H1 (cell line): Measurements from ENCODE around the gene TNFRSF14.

Experiments
- CREB1 ChIP-seq: IDR thresholded peaks from 2 replicates; pipeline ENCODE4 v1.6.1; 2012; ENCODE audit warnings: inconsistent platforms
- EZH2 ChIP-seq: fragments of 200-600 bp; sonication (generic); IDR thresholded peaks from 2 replicates; pipeline ENCODE4 v1.7.1; 2012; ENCODE audit warnings: low read depth, mild to moderate bottlenecking, moderate library complexity, low read length, inconsistent platforms; ENCODE audit not compliant: severe bottlenecking
- FOSL1 ChIP-seq: IDR thresholded peaks from 2 replicates; pipeline ENCODE4 v1.6.1; 2011; ENCODE audit warnings: mild to moderate bottlenecking, low read depth, low read length, moderate library complexity; ENCODE audit not compliant: insufficient read depth
- JUN ChIP-seq: IDR thresholded peaks from 2 replicates; pipeline ENCODE4 v1.6.1; 2011; ENCODE audit warnings: low read depth, mild to moderate bottlenecking, improper control_type of control experiment, low read length
- NRF1 ChIP-seq: IDR thresholded peaks from 2 replicates; pipeline ENCODE4 v1.6.1; 2011; ENCODE audit warnings: mild to moderate bottlenecking, low read depth, low read length, improper control_type of control experiment
- PHF8 ChIP-seq: fragments of 200-600 bp; sonication (generic); conservative IDR thresholded peaks from 2 replicates; pipeline ENCODE4 v1.7.1; 2012; ENCODE audit warnings: low read depth, mild to moderate bottlenecking, inconsistent platforms, low read length, moderate library complexity
- POLR2AphosphoS5 ChIP-seq: IDR thresholded peaks from 2 replicates; pipeline ENCODE4 v1.6.1; 2011; ENCODE audit warnings: low read depth, low read length
- TF ChIP-seq, protein P1 (sequence below), 3 experiments: IDR thresholded peaks; 1 replicate in 2 of 3; 2 replicates in 1 of 3; pipeline versions ENCODE4 v1.5.1 to v1.6.1; 2011; ENCODE audit warnings: low read length in 3 of 3, mild to moderate bottlenecking in 3 of 3, inconsistent platforms in 2 of 3, low read depth in 1 of 3, moderate library complexity in 1 of 3; ENCODE audit not compliant: insufficient read depth in 1 of 3; ENCODE audit errors: control extremely low read depth in 1 of 3

GRCh38 chr1:2588661-2589430 lies 32.7 kb downstream of the TNFRSF14 start:
- TF ChIP-seq NRF1 (no peak), FOSL1 (no peak), JUN (no peak), EZH2 (no peak), PHF8 (no peak), POLR2AphosphoS5 (no peak), CREB1 (no peak)
- TF ChIP-seq, protein P1, sequence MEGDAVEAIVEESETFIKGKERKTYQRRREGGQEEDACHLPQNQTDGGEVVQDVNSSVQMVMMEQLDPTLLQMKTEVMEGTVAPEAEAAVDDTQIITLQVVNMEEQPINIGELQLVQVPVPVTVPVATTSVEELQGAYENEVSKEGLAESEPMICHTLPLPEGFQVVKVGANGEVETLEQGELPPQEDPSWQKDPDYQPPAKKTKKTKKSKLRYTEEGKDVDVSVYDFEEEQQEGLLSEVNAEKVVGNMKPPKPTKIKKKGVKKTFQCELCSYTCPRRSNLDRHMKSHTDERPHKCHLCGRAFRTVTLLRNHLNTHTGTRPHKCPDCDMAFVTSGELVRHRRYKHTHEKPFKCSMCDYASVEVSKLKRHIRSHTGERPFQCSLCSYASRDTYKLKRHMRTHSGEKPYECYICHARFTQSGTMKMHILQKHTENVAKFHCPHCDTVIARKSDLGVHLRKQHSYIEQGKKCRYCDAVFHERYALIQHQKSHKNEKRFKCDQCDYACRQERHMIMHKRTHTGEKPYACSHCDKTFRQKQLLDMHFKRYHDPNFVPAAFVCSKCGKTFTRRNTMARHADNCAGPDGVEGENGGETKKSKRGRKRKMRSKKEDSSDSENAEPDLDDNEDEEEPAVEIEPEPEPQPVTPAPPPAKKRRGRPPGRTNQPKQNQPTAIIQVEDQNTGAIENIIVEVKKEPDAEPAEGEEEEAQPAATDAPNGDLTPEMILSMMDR (IDR thresholded peaks at IDR 0.05; ENCODE audit: control extremely low read depth in 1 of 3, insufficient read depth in 1 of 3, low read depth in 1 of 3, low read length in 3 of 3), result no peak
